Stimulated activated CD4-positive, alpha-beta T cell treated with anti-CD3 and anti-CD28 coated beads, Interleukin-2, amount 100 ng/mL, for 48 hours (primary cell): ENCODE data around the gene HAUS3.
A peak's percentile ranks its signal among the peaks of the same experiment; 100 is the strongest.

ENCODE experiments used
- DNase-seq, 2 donors: peaks; one replicate each; pipeline ENCODE4 v3.0.0-alpha.2; 2020

Gene HAUS3

GRCh38 chr4:2262944-2263250 is 21.0 kb upstream of the HAUS3 start:
- no peak for DNase-seq

GRCh38 chr4:2262145-2262943 is 20.4 kb upstream of the HAUS3 start:
- DNase-seq = peak; percentile 95

GRCh38 chr4:2261853-2262144 is 19.9 kb upstream of the HAUS3 start, which contains the start of gene MXD4:
MXD4 (minus strand) TSS chr4:2262109; CDS start chr4:2261980, 129 bp downstream.
- DNase-seq = no peak

- DNase-seq = peak; percentile 47 to 62
Observed at GRCh38 chr4:2261110-2261852, 19.4 kb upstream of the HAUS3 start.

GRCh38 chr4:2260344-2261109 is 18.6 kb upstream of the HAUS3 start:
- DNase-seq = no peak

- no peak for DNase-seq
Observed at GRCh38 chr4:2259541-2260343, 17.8 kb upstream of the HAUS3 start.

GRCh38 chr4:2259036-2259540 is 17.2 kb upstream of the HAUS3 start:
- no peak for DNase-seq

- DNase-seq = no peak
Observed at GRCh38 chr4:2258091-2259035, 16.4 kb upstream of the HAUS3 start.

GRCh38 chr4:2257361-2258081 is 15.6 kb upstream of the HAUS3 start:
- DNase-seq = no peak

GRCh38 chr4:2256781-2257191 is 14.9 kb upstream of the HAUS3 start:
- no peak for DNase-seq

- DNase-seq = no peak
Observed at GRCh38 chr4:2256156-2256731, 14.3 kb upstream of the HAUS3 start.

GRCh38 chr4:2255501-2256155 is 13.7 kb upstream of the HAUS3 start:
- no peak for DNase-seq

GRCh38 chr4:2254665-2255500 is 13.0 kb upstream of the HAUS3 start:
- DNase-seq = no peak

- no peak for DNase-seq
Observed at GRCh38 chr4:2253160-2254084, 11.5 kb upstream of the HAUS3 start.

- no peak for DNase-seq
Observed at GRCh38 chr4:2252530-2253091, 10.7 kb upstream of the HAUS3 start.

- no peak for DNase-seq
Observed at GRCh38 chr4:2251795-2252529, 10.0 kb upstream of the HAUS3 start.
